HG02840 (cell line): ENCODE data around the gene CHD3.

Source experiments
- ATAC-seq: cut with Tn5 transposase; IDR thresholded peaks from one replicate; pipeline ENCODE4 v1.9.1; 2021; ENCODE audit warnings: mild to moderate bottlenecking, moderate library complexity, moderate number of reproducible peaks; ENCODE audit not compliant: unreplicated experiment, low FRiP score

The CHD3 gene

GRCh38 chr17:7893187-7893880 is 4.7 kb downstream of the CHD3 start:
- no peak for ATAC-seq

GRCh38 chr17:7894226-7894625 is 5.6 kb downstream of the CHD3 start:
- ATAC-seq: no peak

- no peak for ATAC-seq
Observed at GRCh38 chr17:7894866-7895265, 6.3 kb downstream of the CHD3 start.

- ATAC-seq: no peak
Observed at GRCh38 chr17:7897090-7897489, 8.5 kb downstream of the CHD3 start.

GRCh38 chr17:7897773-7898172 is 9.2 kb downstream of the CHD3 start:
- no peak for ATAC-seq

- no peak for ATAC-seq
Observed at GRCh38 chr17:7903154-7904103, 14.8 kb downstream of the CHD3 start.

- ATAC-seq: no peak
Observed at GRCh38 chr17:7909089-7909488, 20.5 kb downstream of the CHD3 start.

- ATAC-seq: no peak
Observed at GRCh38 chr17:7910281-7910680, 21.7 kb downstream of the CHD3 start.

- no peak for ATAC-seq
Observed at GRCh38 chr17:7910711-7911110, 22.1 kb downstream of the CHD3 start.

- no peak for ATAC-seq
Observed at GRCh38 chr17:7911116-7911515, 22.5 kb downstream of the CHD3 start.

GRCh38 chr17:7912927-7913524 is 24.4 kb downstream of the CHD3 start:
- ATAC-seq: no peak

- peak; percentile 16 for ATAC-seq
Observed at GRCh38 chr17:7915179-7915610, 26.6 kb downstream of the CHD3 start.

- peak; percentile 66 for ATAC-seq
Observed at GRCh38 chr17:7915611-7916384, 27.2 kb downstream of the CHD3 start, which contains the start of gene RNF227. TSS of gene RNF227 (minus strand) at chr17:7916289. CDS start at chr17:7916195, 94 bp downstream.

- ATAC-seq: peak; percentile 20
Observed at GRCh38 chr17:7916385-7916682, 27.7 kb downstream of the CHD3 start.

- ATAC-seq: no peak
Observed at GRCh38 chr17:7916808-7917207, 28.2 kb downstream of the CHD3 start.

GRCh38 chr17:7922269-7922844 is 33.8 kb downstream of the CHD3 start:
- no peak for ATAC-seq

GRCh38 chr17:7922845-7923628 is 34.4 kb downstream of the CHD3 start:
- no peak for ATAC-seq

GRCh38 chr17:7927596-7927995 is 39.0 kb downstream of the CHD3 start:
- ATAC-seq: no peak
